Stimulated activated CD4-positive, alpha-beta T cell treated with anti-CD3 and anti-CD28 coated beads, Interleukin-15, amount 100 ng/mL, for 1 hour (primary cell): ENCODE data around the gene PIGN.
"Not testable (repeated sequence)": the region's sequence is repeated elsewhere in the genome, so short reads cannot be mapped to it uniquely, and the experiment has no call there.

ENCODE experiments used
- DNase-seq, 2 donors: peaks; one replicate each; pipeline ENCODE4 v3.0.0-alpha.2; 2020; ENCODE audit warnings: low read depth in 1 of 2, low spot score in 1 of 2

PIGN gene

GRCh38 chr18:62069556-62069955, 117.3 kb downstream of the PIGN start:
- DNase-seq: no peak

- DNase-seq: no peak
Measured at GRCh38 chr18:62066102-62066818, 120.6 kb downstream of the PIGN start.

GRCh38 chr18:62064361-62064760, 122.5 kb downstream of the PIGN start:
- no peak for DNase-seq

- no peak for DNase-seq
Measured at GRCh38 chr18:62061821-62062478, 124.9 kb downstream of the PIGN start.

- DNase-seq: no peak
Measured at GRCh38 chr18:62060820-62061219, 126.0 kb downstream of the PIGN start.

- no peak for DNase-seq
Measured at GRCh38 chr18:62054929-62055498, 131.8 kb downstream of the PIGN start.

- DNase-seq: no peak
Measured at GRCh38 chr18:62048279-62048678, 138.6 kb downstream of the PIGN start.

GRCh38 chr18:62045316-62045715, 141.5 kb downstream of the PIGN start:
- no peak for DNase-seq

- DNase-seq: no peak
Measured at GRCh38 chr18:62044490-62045000, 142.3 kb downstream of the PIGN start.

- DNase-seq: no peak
Measured at GRCh38 chr18:62037989-62038778, 148.7 kb downstream of the PIGN start.

- no peak for DNase-seq
Measured at GRCh38 chr18:62037012-62037742, 149.7 kb downstream of the PIGN start.

GRCh38 chr18:62034286-62034685, 152.6 kb downstream of the PIGN start:
- not testable (repeated sequence) for DNase-seq

- DNase-seq: no peak
Measured at GRCh38 chr18:62033756-62034155, 153.1 kb downstream of the PIGN start.

GRCh38 chr18:62033207-62033606, 153.6 kb downstream of the PIGN start:
- no peak for DNase-seq

- DNase-seq: no peak
Measured at GRCh38 chr18:62030091-62030985, 156.5 kb downstream of the PIGN start.

- DNase-seq: no peak
Measured at GRCh38 chr18:62028715-62029114, 158.1 kb downstream of the PIGN start.

GRCh38 chr18:62027914-62028520, 158.8 kb downstream of the PIGN start:
- DNase-seq: no peak

GRCh38 chr18:62026586-62026985, 160.3 kb downstream of the PIGN start:
- DNase-seq: no peak

- DNase-seq: no peak
Measured at GRCh38 chr18:62024983-62025382, 161.9 kb downstream of the PIGN start.
